ENCODE data around the gene EBF3. TPM values are rescaled to one million over a fixed set of nuclear protein-coding genes. Genes with fewer than 3 reads are reported as not detected.

Gene EBF3
- total RNA-seq, 1 donor from 2014 or later: 544 TPM

DNA sequence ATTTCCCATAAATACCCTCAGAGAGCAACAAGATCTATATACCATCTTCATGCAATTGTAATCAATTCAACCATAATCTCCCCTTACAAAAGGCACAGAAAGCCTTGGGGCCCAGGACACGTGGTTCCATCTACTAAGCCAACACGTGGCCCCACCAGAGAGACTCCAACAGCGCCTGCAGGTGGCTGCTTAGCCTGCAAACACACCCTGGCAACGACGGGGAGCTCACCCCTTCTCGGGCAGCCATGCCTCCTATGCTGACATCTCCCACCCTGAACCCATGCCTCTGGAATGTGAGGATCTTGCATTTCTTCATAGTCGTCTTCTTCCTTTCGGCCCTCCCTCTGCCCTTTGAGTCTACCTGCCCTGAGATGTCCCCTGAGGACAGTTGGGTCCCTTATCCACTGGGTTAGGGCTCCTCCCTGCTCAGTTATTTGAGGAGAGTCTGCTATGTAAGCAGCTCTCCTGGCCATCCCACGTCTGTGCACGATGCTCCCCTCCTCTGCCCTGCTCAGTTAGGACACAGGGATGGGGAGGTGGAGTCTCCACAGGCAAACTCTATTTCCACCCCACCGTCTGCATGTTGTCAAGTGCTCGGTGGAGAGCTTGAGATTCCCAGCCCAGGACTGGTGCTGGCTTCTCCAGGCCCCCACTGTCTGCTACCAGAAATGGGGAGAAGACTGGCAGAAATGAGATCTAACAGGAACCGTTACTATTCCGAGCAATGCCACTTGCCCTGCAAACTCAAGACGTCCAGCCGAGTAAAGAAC lies 36.5 kb downstream of the EBF3 start:
- peak; percentile 5 for DNase-seq
- TF ChIP-seq, protein P1, sequence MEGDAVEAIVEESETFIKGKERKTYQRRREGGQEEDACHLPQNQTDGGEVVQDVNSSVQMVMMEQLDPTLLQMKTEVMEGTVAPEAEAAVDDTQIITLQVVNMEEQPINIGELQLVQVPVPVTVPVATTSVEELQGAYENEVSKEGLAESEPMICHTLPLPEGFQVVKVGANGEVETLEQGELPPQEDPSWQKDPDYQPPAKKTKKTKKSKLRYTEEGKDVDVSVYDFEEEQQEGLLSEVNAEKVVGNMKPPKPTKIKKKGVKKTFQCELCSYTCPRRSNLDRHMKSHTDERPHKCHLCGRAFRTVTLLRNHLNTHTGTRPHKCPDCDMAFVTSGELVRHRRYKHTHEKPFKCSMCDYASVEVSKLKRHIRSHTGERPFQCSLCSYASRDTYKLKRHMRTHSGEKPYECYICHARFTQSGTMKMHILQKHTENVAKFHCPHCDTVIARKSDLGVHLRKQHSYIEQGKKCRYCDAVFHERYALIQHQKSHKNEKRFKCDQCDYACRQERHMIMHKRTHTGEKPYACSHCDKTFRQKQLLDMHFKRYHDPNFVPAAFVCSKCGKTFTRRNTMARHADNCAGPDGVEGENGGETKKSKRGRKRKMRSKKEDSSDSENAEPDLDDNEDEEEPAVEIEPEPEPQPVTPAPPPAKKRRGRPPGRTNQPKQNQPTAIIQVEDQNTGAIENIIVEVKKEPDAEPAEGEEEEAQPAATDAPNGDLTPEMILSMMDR (IDR thresholded peaks at IDR 0.05; ENCODE audit: partially characterized antibody, unreplicated experiment): no peak
- H3K27ac Mint-ChIP-seq (ENCODE audit: unreplicated experiment): no peak overlapping the region
- no peak overlapping the region for H3K4me3 Mint-ChIP-seq (ENCODE audit: unreplicated experiment)
- H3K36me3 Mint-ChIP-seq (ENCODE audit: unreplicated experiment): no peaks in the 10 kb centered on the region
- peaks cover 46% of the 10 kb centered on the region for H3K9me3 Mint-ChIP-seq (ENCODE audit: unreplicated experiment)
- peaks cover 27% of the 10 kb centered on the region for H3K27me3 Mint-ChIP-seq (ENCODE audit: unreplicated experiment)
- peaks cover 56% of the 10 kb centered on the region for H3K4me1 Mint-ChIP-seq (ENCODE audit: low read depth, unreplicated experiment)

DNA sequence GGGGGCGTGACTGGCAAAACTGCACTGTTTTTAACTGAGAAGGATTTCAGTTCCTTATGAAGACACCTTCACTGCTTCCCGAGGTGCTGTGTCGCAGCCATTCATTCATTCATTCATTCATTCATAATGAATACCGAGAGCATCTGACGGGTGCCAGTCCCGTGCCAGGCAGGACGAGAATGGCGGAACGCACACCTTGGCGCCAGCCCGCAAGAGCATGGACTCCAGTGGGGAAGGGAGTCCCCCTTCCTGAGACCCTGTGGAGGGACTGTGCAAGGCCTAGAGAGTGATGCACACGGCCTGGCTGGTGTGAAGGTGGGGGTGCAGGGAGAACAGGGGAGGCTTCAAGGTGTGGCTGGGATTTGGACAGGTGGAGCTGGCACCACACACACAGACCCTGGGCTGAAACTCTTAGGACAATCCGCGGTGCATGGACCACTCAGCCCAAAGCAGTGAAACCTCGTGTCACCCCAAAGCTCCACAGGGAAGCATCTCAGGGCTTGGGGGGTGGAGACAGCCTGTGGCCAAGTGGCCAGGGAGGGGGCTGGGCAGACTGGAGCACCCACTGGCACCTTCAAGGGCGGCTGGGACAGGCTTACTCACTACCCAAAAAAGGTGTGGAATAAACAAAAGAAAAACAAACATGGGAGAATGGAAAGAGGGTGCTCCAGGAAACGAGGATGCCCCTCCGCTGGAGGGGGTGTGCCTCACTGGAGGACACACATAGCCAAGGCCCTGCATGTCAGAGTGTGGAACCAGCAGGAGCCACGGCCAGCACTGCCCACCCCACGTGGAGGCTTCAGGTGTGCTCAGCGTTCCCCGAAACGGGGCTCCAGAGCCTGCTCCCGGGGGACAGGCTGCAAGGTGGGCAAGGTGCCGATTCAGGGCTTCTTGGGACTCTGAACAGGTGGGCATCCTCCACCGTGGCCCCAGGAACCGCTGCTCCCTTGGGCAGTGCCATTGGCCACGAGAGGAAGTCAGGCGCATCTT lies 37.7 kb downstream of the EBF3 start:
- peaks cover 29% of the 10 kb centered on the region for H3K27me3 Mint-ChIP-seq (ENCODE audit: unreplicated experiment)

GRCh38 chr10:129924375-129925085 lies 39.5 kb downstream of the EBF3 start:
- Mint-ChIP-seq H3K4me3 (ENCODE audit: unreplicated experiment) (no peak overlapping the region), H3K27ac (ENCODE audit: unreplicated experiment) (no peak overlapping the region), H3K4me1 (ENCODE audit: low read depth, unreplicated experiment) (peaks cover 50% of the 10 kb centered on the region), H3K9me3 (ENCODE audit: unreplicated experiment) (peaks cover 54% of the 10 kb centered on the region), H3K27me3 (ENCODE audit: unreplicated experiment) (peaks cover 38% of the 10 kb centered on the region), H3K36me3 (ENCODE audit: unreplicated experiment) (peaks cover 7% of the 10 kb centered on the region)
- peak; percentile 13 for DNase-seq
- TF ChIP-seq, protein P1 (IDR thresholded peaks at IDR 0.05; ENCODE audit: partially characterized antibody, unreplicated experiment): no peak

More for the DNA sequence above, 37.7 kb downstream of the EBF3 start:
- peaks cover 48% of the 10 kb centered on the region for H3K9me3 Mint-ChIP-seq (ENCODE audit: unreplicated experiment)
- peak overlapping the region; percentile 25 for H3K4me3 Mint-ChIP-seq (ENCODE audit: unreplicated experiment)
- peak overlapping the region; percentile 36 for H3K27ac Mint-ChIP-seq (ENCODE audit: unreplicated experiment)
- H3K4me1 Mint-ChIP-seq (ENCODE audit: low read depth, unreplicated experiment): peaks cover 53% of the 10 kb centered on the region
- H3K36me3 Mint-ChIP-seq (ENCODE audit: unreplicated experiment): no peaks in the 10 kb centered on the region
- no peak for DNase-seq
- TF ChIP-seq, protein P1 (IDR thresholded peaks at IDR 0.05; ENCODE audit: partially characterized antibody, unreplicated experiment): no peak

DNA sequence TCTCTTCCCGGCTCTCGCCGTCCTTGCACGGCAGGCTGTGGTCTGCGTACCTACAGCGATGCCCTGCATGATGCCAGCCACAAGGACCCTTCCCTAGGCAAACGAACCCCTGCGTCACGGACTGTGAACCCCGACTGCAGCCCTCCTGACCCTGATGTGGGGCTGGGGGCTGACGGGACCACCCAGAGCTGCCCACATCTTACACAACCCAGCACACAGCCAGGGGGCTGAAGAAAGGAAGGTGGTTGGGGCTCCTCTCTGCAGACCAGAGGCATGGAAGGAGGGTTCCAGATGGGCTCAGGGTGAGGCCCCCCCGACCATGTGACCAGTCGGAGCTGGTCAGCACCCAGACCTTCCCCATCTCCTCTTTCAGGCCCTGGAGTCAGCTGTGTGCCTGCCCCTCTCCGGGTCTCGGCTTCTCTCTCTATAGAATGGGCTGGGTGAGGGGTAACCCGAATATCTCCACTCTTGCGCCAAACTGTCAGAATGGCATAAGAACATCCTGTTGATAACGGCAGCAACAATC lies 41.4 kb downstream of the EBF3 start:
- Mint-ChIP-seq H3K36me3 (ENCODE audit: unreplicated experiment) (peaks cover 11% of the 10 kb centered on the region), H3K27ac (ENCODE audit: unreplicated experiment) (peak overlapping the region; percentile 55), H3K27me3 (ENCODE audit: unreplicated experiment) (peaks cover 45% of the 10 kb centered on the region), H3K4me3 (ENCODE audit: unreplicated experiment) (peak overlapping the region; percentile 62), H3K9me3 (ENCODE audit: unreplicated experiment) (peaks cover 59% of the 10 kb centered on the region), H3K4me1 (ENCODE audit: low read depth, unreplicated experiment) (peaks cover 48% of the 10 kb centered on the region)
- DNase-seq: peak; percentile 12
- TF ChIP-seq, protein P1 (IDR thresholded peaks at IDR 0.05; ENCODE audit: partially characterized antibody, unreplicated experiment): no peak

Data from glutamatergic neuron (in vitro differentiated cells).